Activated naive CD4-positive, alpha-beta T cell treated with Interleukin-2 at 50 U/mL for 16 hours (primary cell): ENCODE data around the gene RCC1.
"Not testable (repeated sequence)": the region's sequence is repeated elsewhere in the genome, so short reads cannot be mapped to it uniquely, and the experiment has no call there.

Experiments
- DNase-seq: peaks from one replicate; pipeline ENCODE4 v3.0.0-alpha.2; 2020

RCC1 gene

GRCh38 chr1:28512058-28512611 is 6.3 kb downstream of the RCC1 start:
- peak; percentile 13 for DNase-seq

DNA sequence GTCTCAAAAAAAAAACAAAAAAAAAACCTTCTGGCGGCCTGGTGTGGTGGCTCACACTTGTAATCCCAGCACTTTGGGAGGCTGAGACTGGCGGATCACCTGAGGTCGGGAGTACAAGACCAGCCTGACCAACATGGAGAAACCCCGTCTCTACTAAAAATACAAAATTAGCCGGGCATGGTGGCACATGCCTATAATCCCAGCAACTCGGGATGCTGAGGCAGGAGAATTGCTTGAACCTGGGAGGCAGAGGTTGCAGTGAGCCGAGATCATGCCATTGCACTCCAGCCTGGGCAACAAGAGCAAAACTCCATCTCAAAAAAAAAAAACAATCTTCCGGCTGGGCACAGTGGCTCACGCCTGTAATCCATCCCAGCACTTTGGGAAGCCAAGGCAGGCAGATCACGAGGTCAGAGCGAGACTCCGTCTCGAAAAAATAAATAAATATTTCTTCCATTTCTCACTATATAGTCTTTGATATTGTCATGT is 8.6 kb downstream of the RCC1 start:
- not testable (repeated sequence) for DNase-seq

- DNase-seq = no peak
These were observed 10.7 kb downstream of the RCC1 start for GRCh38 chr1:28516518-28516956.

DNA sequence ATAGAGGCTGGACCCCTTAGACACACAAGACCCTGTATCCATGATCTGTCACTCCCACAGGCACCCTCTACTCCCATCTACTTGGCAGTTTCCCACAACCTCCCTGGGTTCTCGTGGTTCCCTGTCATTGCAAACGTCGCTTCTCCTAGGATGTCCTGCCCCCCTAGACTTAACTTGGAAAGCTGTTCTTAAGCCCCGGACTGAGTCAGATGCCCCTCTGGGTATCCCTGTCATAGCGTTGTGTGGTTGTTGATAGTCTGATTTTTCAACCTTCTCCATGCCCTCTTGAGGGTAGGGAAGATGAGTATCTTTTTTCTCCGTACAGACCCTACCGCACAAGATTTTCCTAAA is 11.8 kb downstream of the RCC1 start:
- DNase-seq = no peak

DNA sequence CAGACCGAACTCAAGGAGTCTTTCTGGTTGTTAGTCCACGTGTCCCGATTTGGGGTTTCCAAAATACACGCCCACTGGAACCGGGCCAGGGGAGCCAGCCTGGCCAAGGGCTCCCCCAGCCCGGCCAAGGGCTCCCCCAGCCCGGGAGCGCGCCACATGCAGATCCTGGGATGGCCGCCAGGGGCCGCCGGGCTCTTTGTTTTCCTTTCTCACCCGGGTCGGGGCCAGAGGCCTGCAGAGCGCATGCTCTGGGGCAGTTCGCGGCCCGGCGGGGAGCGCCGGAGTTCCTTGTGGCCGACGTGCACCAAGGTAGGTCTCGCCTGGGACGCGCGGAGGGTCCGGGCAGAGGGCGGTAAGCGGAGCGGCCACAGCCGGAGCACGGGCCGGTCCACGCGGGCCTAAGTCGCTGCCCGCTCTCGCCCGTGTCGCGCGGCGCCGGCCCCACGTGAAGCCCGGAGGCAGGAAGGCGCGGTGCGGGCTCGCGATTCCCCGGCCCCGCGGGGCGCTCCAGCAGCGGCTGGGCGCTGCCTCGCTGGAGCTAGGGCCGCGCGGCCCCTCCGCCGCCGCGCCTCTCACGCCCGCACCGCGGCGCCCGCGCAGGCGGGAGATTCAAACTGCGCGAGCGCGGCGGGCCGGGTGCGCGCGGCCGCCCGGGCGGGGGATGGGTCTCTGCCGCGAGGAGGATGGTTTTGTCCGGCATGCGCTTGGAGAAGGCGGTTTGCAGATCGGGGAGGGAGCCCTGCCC is 12.3 kb downstream of the RCC1 start:
- peak; percentile 91 for DNase-seq

GRCh38 chr1:28518745-28519341 is 13.0 kb downstream of the RCC1 start:
- peak; percentile 48 for DNase-seq

- no peak for DNase-seq
These were observed 14.3 kb downstream of the RCC1 start for GRCh38 chr1:28519946-28520725.

DNA sequence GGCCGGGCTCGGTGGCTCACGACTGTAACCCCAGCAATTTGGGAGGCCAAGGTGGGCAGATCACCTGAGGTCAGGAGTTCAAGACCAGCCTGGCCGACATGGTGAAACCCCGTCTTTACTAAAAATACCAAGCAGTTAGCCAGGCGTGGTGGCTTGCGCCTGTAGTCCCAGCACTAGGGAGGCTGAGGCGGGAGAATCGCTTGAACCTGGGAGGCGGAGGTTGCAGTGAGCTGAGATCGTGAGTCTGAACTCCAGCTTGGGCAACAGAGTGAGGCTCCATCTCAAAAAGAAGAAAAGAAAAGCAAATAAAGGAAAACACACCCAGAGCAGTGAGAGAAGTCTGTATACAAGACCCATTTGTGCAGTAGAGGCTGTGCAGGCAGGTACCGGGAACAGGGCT is 15.0 kb downstream of the RCC1 start:
- DNase-seq = not testable (repeated sequence)

- DNase-seq = no peak
These were observed 15.8 kb downstream of the RCC1 start for GRCh38 chr1:28521502-28522164.

GRCh38 chr1:28522537-28522936 is 16.7 kb downstream of the RCC1 start:
- not testable (repeated sequence) for DNase-seq

- DNase-seq = not testable (repeated sequence)
These were observed 19.3 kb downstream of the RCC1 start for GRCh38 chr1:28525002-28525642.

DNA sequence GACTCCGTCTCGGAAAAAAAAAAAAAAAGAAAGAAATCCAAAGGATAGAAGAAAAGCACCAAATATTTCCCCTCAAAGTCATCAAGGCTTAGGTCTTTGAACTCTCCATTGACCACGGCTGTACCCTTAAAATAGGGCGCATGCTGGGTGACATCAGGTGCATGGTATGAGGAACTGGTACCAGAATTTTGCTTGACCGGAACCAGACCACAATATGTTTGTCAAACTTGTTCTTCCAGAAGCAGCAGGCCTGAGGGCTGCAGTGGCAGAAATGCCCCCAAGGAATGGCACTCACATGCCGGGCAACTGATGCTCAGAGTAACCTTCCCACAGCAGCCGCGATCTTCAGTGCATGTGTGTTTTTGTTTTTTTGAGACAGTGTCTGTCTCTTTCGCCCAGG is 21.0 kb downstream of the RCC1 start:
- no peak for DNase-seq

- no peak for DNase-seq
These were observed 24.6 kb downstream of the RCC1 start for GRCh38 chr1:28530456-28530855.

GRCh38 chr1:28534671-28535070 is 28.8 kb downstream of the RCC1 start:
- DNase-seq = no peak

GRCh38 chr1:28535180-28535579 is 29.3 kb downstream of the RCC1 start:
- DNase-seq = no peak

DNA sequence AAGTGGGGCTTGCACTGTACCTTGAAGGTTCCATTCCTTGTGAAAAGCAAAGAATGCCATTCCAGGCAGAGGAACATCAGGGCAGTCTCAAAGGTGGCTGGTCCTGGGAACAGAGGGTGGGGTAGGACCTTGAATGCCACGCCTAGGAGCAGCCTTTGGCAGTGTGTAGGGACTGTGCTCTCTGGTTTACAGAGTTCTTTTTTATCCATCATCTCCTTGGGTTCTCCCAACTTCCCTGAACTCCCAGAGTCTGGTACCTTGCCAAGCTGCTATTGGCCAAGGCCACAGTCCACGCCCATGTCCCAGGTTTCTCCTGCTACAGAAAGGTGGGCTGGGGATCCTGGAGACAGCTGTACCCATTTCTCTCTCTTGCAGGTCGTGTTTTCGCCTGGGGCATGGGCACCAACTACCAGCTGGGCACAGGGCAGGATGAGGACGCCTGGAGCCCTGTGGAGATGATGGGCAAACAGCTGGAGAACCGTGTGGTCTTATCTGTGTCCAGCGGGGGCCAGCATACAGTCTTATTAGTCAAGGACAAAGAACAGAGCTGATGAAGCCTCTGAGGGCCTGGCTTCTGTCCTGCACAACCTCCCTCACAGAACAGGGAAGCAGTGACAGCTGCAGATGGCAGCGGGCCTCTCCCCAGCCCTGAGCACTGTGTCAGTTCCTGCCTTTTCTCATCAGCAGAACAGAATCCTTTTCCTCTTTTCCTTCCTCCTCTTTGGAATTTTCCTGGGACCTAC is 31.8 kb downstream of the RCC1 start:
- DNase-seq = no peak

DNA sequence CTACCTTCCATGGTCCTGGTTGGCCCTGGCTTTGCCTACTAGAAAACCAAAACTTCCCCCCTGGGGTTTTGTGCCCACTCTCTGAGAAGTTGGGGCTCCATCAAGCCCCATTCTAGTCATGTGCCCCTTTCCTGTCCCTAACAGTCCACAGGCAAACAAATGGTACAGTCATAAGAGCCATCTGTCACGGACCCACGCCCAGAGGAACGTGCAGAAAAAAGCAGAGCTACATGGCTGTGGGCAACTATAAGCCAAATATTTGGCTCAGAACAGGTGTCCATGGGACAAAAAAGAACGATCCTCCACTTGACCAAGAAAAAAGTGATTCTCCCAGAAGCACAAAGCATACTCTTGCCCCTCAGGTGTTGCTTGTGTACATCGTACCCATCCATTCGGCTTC is 32.4 kb downstream of the RCC1 start:
- no peak for DNase-seq

- DNase-seq = no peak
These were observed 34.8 kb downstream of the RCC1 start for GRCh38 chr1:28540651-28541050.

- DNase-seq = not testable (repeated sequence)
These were observed 35.7 kb downstream of the RCC1 start for GRCh38 chr1:28541414-28542015.

GRCh38 chr1:28545246-28545628 is 39.4 kb downstream of the RCC1 start:
- no peak for DNase-seq

DNA sequence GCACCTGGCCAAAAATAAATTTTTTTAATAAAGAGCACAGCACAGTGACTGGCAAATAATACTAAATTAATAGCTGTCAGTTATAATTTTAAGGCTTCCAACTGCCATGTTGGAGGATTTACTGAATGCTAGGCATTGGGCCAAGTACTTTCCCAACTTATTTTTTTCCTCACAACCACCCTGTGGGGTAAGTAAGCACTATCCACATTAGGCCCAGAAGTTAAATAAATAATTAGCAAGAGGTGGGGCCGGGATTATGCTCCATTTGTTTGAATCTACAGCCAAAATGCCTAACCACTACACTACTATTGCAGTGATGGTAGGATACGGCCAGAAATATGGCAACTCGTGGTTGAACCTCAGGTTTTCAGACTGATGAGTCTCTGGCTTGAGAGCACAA is 42.5 kb downstream of the RCC1 start:
- DNase-seq = no peak
